ENCODE results near the gene RNF186. TPM values are rescaled to one million over a fixed set of nuclear protein-coding genes. Genes with fewer than 3 reads are reported as not detected.

The RNF186 gene
- total and polyA plus RNA-seq, 10 donors, result 0.07 TPM; not detected in 9

DNA sequence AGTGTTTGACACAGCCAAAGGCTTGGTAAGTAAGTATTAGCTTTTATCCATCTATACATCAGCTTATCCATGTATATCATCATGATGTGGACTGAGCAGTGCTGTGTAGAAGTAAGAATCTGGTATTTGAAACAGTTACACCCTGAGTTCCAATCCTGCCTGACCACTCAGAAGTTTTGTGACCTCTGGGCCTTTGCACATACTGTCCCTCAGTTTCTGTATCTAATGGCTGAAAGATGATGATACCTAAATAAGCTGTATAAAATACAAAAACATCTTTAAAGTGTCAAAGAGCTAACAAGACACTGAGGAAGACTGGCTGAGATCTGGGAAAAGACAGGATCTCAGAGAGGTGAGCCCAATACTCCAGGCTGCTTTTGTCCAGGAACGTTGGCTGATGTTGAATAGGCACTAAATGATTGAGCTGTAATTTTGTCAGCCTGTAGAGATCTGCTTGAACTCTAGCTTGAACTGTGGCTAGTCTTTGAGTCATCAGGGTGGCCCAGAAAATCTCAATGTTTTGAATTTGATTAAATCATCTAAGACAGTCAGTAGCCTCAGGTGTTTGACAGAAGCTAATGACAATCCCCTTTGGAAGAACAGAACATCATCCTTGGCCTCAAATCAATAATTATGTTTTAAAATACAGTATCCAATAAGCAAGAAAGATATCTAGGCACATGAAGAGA, 46.9 kb upstream of the RNF186 start:
- Histone ChIP-seq H3K27me3 (replicated peaks in 1 of 7) (peaks cover 0 to 35% (median 0%) of the 10 kb centered on the region in 7 donors), H3K36me3 (no peaks in the 10 kb centered on the region), H3K27ac (no peak overlapping the region), H3K4me3 (no peak overlapping the region), H3K4me1 (no peaks in the 10 kb centered on the region), H3K9me3 (peaks cover 0 to 22% (median 11%) of the 10 kb centered on the region in 8 donors)
- DNase-seq, result no peak
- intact Hi-C loops (cut with DNase I; ENCODE audit: low total_unique reads), result no loop called here
- 80 to 95% (median 90%) methylated on average over 1 of the region's 1 CpG for WGBS, 5 donors
- no peak for TF ChIP-seq POLR2A (IDR thresholded peaks at IDR 0.05)
- TF ChIP-seq, protein P1, sequence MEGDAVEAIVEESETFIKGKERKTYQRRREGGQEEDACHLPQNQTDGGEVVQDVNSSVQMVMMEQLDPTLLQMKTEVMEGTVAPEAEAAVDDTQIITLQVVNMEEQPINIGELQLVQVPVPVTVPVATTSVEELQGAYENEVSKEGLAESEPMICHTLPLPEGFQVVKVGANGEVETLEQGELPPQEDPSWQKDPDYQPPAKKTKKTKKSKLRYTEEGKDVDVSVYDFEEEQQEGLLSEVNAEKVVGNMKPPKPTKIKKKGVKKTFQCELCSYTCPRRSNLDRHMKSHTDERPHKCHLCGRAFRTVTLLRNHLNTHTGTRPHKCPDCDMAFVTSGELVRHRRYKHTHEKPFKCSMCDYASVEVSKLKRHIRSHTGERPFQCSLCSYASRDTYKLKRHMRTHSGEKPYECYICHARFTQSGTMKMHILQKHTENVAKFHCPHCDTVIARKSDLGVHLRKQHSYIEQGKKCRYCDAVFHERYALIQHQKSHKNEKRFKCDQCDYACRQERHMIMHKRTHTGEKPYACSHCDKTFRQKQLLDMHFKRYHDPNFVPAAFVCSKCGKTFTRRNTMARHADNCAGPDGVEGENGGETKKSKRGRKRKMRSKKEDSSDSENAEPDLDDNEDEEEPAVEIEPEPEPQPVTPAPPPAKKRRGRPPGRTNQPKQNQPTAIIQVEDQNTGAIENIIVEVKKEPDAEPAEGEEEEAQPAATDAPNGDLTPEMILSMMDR (IDR thresholded peaks at IDR 0.05 in 8 of 11, conservative IDR thresholded peaks at IDR 0.05 in 3 of 11), result no peak
- no peak for TF ChIP-seq POLR2AphosphoS5 (IDR thresholded peaks at IDR 0.05)

DNA sequence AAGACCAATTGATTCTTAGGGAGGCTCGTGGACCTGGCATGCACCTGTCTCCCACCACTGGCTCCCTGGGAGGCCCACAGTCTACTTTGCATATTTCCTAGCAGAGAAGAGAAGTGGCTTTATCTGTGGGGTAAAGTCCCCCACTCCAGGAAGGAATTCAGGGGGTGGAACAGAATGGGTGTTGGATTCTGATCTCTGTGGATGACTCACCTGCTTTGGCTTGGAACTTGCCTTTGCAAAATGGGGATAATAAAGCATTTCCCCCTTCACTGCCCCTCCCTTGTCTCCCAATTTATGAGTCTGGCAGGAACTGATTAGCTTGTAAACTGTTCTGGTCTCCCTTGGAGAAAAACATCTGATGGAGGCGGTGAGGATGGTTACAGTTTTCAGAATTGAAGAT, 46.0 kb upstream of the RNF186 start:
- intact Hi-C loops (cut with DNase I; ENCODE audit: low total_unique reads), result no loop called here
- Histone ChIP-seq H3K9me3 (peaks cover 0 to 22% (median 11%) of the 10 kb centered on the region in 8 donors), H3K4me3 (no peak overlapping the region), H3K36me3 (no peaks in the 10 kb centered on the region), H3K4me1 (no peaks in the 10 kb centered on the region), H3K27me3 (replicated peaks in 1 of 7) (peaks cover 0 to 35% (median 0%) of the 10 kb centered on the region in 7 donors), H3K27ac (no peak overlapping the region)
- TF ChIP-seq POLR2AphosphoS5 (IDR thresholded peaks at IDR 0.05), result no peak
- no peak for TF ChIP-seq POLR2A (IDR thresholded peaks at IDR 0.05)
- 67 to 74% (median 72%) methylated on average over 2 of the region's 2 CpGs for WGBS, 5 donors
- no peak for DNase-seq

- intact Hi-C loops (cut with DNase I; ENCODE audit: low total_unique reads), result no loop called here
- H3K9me3 ChIP-seq, result peaks cover 0 to 18% (median 10%) of the 10 kb centered on the region in 8 donors
- no peaks in the 10 kb centered on the region for H3K36me3 ChIP-seq
- peaks cover 0 to 32% (median 0%) of the 10 kb centered on the region in 7 donors for H3K27me3 ChIP-seq (replicated peaks in 1 of 7)
- 65 to 86% (median 74%) methylated on average over 2 of the region's 2 CpGs for WGBS, 5 donors
- TF ChIP-seq, protein P1 (IDR thresholded peaks at IDR 0.05 in 8 of 11, conservative IDR thresholded peaks at IDR 0.05 in 3 of 11), result no peak
- TF ChIP-seq POLR2AphosphoS5 (IDR thresholded peaks at IDR 0.05), result no peak
- no peak for TF ChIP-seq POLR2A (IDR thresholded peaks at IDR 0.05)
- H3K27ac ChIP-seq, result no peak overlapping the region
- H3K4me3 ChIP-seq, result no peak overlapping the region
- no peak for DNase-seq
- no peaks in the 10 kb centered on the region for H3K4me1 ChIP-seq
These were observed 45.3 kb upstream of the RNF186 start for GRCh38 chr1:19860418-19860817.

GRCh38 chr1:19859876-19860275, 44.8 kb upstream of the RNF186 start:
- Histone ChIP-seq H3K4me3 (no peak overlapping the region), H3K27me3 (replicated peaks in 1 of 7) (peaks cover 0 to 32% (median 0%) of the 10 kb centered on the region in 7 donors), H3K36me3 (no peaks in the 10 kb centered on the region), H3K9me3 (peaks cover 0 to 15% (median 8%) of the 10 kb centered on the region in 8 donors), H3K4me1 (no peaks in the 10 kb centered on the region), H3K27ac (no peak overlapping the region)
- 61 to 88% (median 73%) methylated on average over 2 of the region's 2 CpGs for WGBS, 5 donors
- intact Hi-C loops (cut with DNase I; ENCODE audit: low total_unique reads), result no loop called here
- TF ChIP-seq POLR2A (IDR thresholded peaks at IDR 0.05), result no peak
- no peak for TF ChIP-seq POLR2AphosphoS5 (IDR thresholded peaks at IDR 0.05)
- TF ChIP-seq, protein P1 (IDR thresholded peaks at IDR 0.05 in 8 of 11, conservative IDR thresholded peaks at IDR 0.05 in 3 of 11), result no peak
- no peak for DNase-seq

All from spleen (tissue), 11 donors.